ENCODE results near the gene FYB2.

Gene FYB2

DNA sequence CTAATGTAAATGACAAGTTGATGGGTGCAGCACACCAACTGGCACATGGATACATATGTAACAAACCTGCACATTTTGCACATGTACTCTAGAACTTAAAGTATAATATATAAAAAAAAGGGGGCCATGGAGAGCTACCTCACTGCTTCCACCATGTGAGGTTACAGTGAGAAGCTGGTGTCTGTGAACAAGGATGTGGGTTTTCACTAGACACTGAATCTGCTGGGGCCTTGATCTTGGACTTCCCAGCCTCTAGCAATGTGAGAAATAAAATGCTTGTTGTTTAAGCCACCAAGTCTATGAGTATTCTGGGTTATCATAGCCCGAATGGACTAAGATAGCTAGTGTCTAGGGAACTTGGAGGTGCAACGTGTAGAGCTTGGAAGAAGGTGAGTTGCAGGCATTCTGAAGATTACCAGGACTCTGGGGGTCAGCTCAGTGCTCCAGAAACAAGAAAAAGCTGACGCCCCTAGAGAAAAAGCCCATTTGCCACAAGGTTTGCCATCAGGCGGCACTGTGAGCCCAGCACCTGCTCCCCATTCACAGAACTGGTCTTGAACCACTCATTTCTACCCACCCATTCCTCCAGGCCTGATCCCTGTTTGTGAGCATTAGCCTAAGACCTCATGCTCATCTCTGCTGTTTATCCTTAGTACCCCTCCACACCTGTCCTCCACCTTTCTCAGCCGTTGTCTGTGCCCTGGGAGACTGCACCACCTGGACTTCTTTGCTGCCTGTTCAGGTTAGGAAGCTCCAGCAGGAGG is 15.1 kb upstream of the FYB2 start:
- DNase-seq, result no peak

DNA sequence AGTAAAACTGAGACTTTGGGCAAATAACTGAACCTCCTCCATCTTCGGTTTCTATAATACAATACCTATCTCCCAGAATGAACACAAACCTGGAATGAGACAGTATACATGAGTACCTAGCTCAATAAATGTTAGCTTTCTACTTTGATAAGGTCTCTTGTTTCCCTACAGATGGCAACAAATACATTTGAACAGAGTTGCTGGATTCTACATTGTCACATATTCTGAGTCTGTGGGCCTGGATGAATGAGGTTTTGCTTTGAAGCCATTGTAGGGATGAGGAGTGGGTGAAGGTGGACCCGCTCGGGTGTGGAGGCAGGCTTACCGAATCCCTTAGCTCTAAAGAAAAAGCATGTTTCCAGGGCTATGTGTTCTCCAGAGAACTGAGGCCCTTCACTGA is 13.9 kb upstream of the FYB2 start:
- DNase-seq, result no peak

DNA sequence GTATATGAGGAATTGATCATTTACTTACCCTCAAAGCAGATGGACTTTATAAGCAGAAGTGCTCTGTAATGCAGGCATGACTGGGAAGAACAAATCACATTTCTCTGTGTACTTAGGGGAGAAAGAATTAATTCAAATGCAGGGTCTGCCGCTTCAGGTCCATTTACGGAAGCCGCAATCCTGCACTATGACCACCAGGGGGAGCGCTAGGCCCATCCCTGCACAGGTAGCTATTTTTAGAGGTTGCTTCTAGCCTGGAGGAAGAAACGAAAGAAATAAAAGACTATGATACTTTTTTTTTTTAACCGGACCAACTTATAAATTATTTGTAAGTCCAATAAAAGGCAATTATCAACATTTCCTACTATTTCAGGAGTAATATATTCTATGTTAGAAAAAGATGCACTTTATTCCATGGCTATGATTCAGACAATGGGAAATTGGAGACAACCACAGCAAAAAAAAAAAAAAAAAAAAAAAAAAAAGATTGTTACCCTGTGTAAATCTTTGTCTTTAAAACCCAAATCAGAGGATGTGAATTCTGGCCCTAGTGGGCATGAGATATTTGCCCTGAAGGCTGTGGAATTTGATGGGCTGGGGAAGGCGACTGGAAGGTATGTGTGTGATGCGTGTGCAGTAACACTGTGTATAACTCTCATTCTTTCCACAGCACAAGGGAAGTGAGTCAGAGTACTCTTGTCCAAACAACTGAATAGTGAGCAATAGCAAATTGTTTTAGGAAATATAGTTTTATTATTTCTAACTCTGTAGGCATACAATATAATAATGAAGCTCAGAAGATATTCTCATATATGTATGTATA is 12.9 kb upstream of the FYB2 start:
- DNase-seq, result peak; percentile 61

DNA sequence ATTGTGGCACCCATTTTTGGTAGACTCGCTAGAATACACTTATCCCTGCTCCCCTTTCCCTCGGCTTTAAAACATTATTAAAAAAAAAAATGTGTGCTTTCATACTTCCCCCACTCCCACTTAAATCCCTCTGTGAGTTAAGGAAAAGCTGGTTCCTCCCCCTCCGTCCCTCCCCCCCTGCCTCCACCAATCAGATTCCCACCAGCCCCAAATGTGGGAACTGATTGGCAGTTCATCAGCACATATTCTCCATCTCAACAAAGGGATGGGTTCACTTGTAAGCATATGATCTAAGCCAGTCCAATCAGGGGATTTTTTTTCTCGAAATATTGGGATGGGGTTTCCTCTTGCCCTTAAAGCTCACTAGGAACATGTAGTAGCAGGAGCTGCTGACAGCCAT is 10.8 kb upstream of the FYB2 start:
- DNase-seq, result no peak

DNA sequence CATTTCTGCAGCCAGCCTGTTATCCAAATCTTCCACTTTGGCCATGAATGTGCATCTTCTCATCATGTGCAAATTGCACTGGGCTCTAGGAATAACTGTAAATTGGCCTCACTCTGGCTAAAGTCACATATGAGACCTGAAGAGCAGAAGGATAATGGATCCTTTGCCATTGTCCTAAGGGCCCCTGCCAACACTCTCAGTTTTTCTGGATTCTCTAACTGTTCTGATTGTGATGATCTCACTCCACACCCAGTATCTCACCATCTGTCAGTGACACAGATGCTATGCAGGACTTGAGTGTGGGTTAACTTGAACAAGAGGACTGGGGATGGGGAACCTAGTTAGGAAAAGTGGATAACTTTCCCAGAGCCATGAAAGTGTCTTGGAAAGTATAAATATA is 8.5 kb upstream of the FYB2 start:
- no peak for DNase-seq

DNA sequence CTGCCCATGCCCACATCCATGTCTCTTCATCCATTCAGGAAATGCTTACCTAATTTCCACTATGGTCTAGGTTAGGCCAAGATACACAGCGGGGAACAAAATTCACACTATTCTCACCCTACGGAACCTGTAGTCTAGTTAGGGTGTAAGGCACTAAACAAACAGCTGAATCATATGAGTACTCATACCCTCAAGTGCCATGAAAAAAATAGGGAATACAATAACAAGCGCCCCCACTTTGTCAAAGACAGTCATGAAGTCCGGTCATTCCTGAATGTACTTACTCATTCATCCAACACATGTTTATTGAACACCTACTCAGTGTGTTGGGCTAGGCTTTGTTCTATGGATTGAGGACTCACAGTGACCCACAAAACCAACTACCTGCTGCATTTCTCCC is 6.2 kb upstream of the FYB2 start:
- DNase-seq, result no peak

DNA sequence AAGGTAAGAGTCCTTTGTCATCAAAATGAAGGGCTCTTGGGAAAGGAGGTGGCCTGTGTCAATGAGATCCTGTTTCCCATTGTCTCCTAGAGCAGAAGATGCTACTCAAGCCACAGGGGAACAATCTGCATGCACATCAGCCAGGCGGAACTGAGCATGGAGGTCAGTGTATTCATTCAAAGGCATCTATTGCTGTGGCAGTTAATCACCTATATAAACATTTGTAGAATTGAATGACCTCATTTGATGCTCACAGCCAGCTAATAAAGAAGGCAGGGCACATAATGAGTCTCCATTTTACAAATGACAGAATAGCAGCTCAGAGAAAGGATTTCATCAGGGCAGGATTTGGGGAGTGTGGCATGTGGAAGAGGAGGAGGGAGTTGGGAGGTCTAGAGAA is 5.7 kb upstream of the FYB2 start:
- no peak for DNase-seq

DNA sequence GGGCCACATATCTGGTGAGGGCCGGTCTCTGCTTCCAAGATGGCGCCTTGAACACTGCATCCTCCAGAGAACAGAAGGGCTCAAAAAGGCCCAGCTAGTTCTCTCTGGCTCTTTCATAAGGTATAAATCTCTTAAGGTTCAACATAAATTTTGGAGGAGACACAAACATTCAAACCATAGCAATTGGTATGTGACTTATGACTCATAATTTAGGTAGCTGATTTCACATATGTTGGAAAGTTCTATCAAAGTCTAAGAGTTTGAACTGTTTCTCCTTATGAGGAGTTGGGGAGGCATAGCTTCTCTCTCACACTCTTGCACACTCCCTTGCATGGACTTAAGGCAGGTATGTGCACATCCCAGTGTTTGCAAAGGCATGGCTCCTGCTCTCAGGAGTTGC is 5.1 kb upstream of the FYB2 start:
- no peak for DNase-seq

DNA sequence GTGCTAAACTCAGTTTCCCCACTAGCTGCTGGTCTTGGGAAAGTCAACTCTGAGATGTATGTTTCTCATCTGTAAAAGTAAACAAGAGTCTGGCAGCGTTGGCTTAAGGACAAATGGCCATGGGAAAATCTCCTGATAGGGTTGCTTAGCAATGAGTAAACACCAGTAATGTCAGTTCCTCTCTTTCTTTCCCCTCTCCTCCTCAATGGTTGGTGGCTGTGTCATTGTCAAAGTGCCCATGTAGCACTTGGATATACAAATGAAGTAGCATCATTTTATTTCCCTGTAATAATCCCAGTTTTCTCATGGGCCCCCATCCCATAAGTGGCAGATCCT is 2.2 kb upstream of the FYB2 start:
- DNase-seq, result no peak

DNA sequence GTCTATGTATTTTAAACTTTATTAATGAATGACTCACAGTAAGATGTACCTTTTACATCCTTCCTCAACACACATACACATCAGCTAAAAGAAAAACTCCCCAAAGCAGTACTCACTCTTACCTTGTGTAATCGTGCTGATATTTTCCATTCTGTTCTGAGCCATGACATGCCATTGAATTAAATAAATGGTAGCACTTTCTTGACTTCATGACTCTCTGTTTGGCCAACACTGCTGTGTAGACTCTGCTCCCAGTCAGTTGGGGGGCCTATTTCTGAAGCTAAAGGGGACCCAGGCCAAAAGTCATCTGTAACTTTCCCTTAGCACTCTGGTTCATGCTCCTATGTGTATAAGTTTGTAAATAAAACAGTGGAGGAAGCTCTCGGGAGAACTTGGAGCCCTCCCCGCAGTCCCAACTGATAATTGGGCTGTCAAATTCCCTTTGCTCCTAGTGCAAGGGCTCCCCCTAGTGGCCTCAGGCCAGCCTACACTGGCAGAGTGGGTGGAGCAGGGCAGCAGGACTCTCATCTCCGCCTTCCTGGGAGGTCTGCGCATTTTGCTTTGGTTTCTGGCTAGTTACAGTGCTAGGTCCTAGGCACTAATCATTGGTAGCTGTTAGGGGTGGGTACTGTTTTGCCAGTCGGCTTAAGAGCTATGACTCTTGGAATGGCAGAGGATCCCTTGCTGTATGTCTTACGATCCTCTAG is 1.7 kb upstream of the FYB2 start:
- DNase-seq, result peak; percentile 55

DNA sequence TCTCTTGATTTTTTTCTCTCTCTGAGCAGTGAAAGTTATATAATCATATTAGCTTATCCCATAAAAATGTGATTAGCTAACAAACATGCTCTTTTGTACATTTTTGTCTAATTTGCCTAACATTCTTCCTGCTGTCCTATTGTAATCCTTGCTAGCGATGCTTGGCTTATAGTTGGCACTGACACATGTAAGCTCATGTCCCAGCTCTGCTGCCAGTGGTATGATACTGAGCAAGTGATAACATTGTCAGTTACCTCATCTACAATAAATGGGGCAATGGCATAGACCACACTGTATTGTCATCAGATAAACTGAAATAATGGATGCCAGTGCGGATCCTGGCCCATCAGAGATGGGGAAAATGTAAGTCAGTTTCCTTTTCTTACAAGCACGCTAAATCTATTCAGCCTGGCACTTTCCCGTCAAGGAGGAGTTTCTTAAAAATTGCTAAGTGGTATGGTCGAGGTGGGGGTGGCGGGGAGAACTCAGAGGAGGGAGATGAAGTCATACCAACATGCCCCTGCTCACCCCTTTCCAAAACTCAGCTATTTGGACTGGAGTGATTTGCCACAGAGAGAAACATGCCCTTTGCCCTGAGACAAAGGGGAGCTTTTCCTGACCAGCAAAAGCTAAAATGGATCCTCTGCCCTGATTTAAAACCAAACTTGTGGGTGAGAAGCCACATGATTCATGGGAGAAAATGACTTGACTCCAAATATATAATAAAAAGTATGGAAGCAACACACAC is 1.3 kb downstream of the FYB2 start:
- no peak for DNase-seq

DNA sequence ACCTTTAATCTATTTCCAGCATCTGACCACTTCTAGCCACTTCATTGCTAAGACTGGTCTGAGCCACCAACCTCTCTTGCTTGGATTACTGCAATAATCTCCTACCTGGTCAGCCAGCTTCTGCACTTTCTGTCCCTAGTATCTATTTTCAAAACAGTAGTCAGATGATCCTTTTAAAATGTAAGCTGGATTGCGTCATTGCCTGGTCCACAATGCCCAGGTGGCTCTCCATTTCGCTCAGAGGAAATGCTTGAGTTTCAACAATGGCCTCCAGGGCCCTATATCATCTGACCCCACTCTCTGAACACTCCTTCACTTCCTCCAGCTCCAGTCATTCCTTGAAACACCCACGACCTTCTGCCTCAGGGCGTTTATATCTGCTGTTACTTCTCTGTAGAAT is 2.3 kb downstream of the FYB2 start:
- DNase-seq, result no peak

DNA sequence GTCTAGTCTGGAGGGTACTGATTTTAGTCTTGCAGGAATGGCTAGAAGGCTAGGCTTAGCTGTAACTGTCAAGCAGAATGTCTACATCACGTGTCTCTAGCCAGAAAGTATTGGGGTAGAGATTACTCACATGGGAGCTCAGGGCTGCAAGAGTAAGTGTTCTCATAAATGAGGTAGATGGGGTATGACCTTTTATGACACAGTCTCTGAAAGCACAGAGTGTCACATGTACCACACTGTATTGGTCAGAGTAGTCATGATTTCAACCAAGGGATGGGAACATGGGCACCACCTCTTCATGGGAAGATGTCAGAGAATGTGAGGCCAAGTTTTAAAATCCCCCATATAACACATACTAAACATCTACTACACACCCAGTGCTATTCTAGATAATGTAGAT is 2.9 kb downstream of the FYB2 start:
- no peak for DNase-seq

DNA sequence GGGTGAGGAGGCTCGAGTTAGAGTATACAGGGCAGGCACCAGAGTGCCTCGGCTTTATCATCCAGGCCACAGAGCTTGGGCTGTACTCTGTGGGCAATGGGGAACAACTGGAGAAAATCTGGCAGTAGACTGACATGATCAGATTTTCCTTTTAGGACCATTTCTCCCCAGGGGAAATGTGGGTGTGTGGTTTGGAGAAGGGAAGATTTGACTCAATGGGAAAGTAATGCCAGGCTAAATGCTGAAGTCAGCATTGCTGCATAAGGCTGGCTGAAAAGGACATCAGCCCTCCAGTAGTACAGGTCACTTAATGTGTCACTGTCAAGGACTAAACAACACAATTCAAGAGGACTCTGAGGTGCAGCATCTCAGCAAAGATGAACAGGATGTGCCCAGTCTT is 5.0 kb downstream of the FYB2 start:
- no peak for DNase-seq

DNA sequence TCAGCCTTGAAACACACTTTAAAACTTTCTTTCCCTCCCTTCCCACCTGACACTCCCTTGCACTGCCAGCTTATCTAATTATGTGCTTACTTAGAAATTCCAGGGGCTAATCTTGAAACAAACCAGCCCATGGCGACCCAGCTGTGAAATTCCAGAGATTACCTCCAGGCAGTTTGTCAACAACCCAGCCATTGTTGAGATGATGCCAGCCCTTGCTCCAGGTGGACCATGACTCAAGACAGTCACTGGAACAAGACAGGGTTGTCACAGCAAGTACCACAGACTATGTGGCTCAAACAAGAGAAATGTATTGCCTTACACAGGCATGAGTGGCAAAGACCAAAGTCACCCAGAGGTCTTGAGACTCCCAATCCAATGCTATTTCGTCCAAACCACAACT is 7.9 kb downstream of the FYB2 start:
- no peak for DNase-seq

DNA sequence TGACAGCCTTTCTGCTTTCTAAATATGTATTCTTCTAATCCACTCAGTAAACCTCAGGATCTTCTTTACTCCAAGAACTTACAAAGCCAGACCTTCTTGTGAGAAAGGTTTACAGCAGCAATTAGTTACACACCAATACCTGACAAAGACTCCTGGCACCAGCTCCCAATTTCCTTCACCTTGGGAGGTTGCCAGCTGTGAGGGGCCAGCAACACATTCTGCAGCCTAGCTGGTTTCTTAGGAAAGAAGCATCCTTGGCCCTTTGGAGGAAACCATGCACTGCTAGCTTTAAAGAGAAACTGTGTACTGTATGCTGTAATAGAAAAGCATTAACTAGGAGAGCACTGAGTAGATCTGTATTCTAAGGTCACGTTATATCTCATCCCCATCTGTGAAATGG is 10.8 kb downstream of the FYB2 start:
- peak; percentile 18 for DNase-seq

DNA sequence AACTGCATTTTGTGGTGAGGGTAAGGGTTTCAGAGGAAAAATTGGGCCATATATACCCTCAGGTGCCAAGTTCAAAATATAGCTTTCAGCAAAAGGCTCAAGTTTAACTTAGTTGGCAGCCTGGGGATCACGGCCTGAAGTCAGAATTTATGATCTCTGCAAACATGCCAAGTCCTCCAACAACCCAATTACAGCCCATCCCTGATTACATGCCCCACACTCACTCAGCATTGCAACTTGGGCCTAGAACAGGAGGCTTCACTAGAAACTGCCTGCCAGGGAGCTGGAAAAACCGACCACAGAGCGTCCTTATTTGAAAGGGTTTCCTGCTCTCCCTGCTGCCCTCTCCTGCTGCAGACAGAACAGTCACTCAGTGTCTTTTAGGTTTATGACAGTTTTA is 12.4 kb downstream of the FYB2 start:
- no peak for DNase-seq

DNA sequence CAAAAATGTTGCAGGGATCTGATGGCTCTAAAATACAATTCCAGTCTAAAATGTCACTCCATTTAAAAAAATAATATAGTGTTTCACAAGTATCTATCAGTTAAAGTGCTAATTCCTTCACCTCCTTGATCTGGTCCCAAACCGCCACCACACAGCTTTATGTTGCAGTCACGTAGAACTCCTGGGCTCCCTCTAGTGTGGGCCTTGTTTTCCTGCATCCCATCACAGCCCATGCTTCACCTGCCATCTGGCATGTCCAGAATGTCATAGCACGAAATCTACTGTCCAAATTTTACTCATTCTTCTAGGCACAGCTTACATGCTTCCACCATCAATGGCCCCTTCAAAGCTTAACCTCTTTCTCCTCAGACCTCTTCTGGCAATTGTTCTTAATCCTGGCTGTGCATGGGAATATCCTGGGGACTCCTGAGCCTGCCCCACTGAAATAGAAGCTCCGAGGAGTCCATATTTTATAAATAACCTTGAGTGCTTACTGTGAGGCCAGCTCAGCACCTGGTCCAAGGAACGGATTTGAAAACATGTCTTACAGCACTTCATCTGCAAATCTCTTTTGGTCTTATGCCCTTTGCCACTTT is 15.5 kb downstream of the FYB2 start:
- peak; percentile 11 for DNase-seq

DNA sequence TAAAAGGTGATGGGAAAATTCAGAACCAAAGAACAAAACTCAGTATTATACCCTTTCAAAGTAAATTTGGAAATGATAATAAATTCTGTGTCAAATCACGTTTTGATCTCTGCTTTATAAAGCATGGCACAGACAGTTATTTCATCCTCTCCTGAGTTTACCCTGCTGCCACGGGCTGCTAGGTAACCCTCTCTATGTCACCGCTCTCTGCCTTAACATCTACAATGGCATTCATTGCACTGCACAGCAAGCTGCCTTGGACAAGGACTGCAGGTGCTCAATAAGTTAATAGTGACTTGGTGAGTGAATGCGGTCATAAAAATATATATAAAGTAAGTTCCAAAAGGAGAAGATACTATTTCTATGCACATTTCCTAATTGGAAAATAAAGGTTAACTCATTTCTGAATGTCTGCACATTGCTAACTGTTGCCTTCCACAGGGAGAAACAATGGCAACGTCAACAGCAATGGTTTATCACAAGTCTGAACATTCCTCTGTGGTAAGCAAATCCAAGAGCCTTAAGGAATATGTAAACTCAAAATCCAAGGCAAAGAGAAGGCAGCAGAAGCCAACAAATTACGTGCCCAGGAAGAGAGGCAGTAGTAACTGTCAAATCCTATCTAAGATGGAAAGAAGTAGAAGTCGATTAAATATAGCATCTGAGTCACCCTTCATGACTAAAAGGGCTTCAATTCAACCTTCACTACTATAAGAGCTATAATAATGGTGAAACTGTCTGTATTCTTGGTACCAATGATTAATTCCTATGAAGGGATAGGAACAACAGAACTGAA is 19.4 kb downstream of the FYB2 start:
- DNase-seq, result no peak

DNA sequence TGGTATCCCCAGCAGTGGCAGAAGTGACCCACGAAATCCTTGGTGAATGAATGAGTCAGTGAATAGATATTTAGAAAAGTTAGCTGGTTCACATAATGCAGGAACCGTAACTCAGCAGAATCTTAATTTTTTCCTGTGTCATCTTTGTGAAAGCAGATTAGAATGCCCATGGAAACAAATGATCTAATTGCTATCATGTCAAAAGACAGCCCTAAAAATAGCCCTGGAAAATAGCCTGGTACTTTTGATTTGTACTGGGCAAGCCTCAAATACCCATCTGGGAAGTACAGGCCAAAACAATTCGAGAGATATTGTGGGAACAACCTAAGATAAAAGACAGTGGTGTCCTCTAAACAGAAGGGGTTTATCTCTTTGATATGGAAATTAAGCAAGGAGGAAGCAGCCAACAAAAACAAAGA is 21.1 kb downstream of the FYB2 start:
- DNase-seq, result no peak

DNA sequence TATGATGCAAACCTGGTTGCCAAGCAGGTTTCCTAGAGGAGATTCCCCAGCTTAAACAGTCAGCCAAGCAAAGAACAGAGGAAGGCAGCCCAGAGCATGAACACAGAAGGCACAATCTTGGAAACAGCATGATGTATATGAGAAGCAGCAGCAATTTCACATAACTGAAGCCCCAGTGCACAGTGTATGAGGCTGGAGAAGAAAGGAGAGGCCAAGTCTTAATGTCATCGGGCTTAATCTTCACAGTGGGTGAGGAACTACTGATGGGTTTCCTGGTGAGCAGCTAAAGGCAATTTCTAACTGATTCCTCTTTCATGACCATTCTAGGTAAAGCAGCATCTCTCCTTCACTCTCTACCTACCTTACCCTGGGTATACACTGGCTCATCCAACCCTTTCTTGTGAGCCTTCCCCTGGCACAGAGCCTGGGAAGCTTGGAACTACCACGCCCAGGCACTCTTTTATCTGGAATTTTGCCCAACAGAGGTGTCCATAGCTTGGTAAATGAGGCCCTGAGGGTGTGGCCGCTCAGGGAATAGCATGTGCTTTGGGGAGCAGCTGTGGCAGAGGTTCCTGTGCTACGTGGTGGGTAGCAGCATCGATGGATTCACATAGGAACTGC is 22.0 kb downstream of the FYB2 start:
- DNase-seq, result peak; percentile 86

DNA sequence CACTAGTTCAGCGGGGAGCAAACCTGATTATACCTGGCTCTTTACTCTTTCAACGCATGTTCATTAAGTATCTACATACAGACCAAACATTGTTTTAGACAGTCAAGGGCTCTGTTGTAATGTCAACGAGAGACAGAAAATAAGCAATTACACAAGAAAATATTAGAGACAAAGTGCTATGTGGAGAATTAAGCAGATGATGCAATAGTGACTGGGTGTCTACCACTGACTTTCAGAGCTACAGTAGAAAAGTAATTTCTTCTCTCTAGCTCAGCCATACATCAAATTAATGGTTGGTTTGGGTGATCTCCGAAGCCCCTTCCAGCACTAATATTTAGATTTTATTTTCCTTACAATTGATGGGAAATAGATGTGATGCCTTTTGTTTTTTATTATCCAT is 23.3 kb downstream of the FYB2 start:
- DNase-seq, result no peak
